IPS-11a (cell line): ENCODE results near the gene ABCA4.

Experiments used
- H3K4me3 ChIP-seq: one replicate; pipeline ENCODE4 v1.5.1; 2013; ENCODE audit warnings: low read depth, low read length, control low read depth

ABCA4 gene

GRCh38 chr1:94105581-94105952 lies 15.4 kb downstream of the ABCA4 start:
- no peak overlapping the region for H3K4me3 ChIP-seq

GRCh38 chr1:94104776-94105580 lies 16.0 kb downstream of the ABCA4 start:
- no peak overlapping the region for H3K4me3 ChIP-seq

GRCh38 chr1:94104127-94104684 lies 16.7 kb downstream of the ABCA4 start:
- H3K4me3 ChIP-seq, result no peak overlapping the region

- H3K4me3 ChIP-seq, result no peak overlapping the region
These were observed 17.3 kb downstream of the ABCA4 start for GRCh38 chr1:94103608-94104007.

- H3K4me3 ChIP-seq, result no peak overlapping the region
These were observed 19.1 kb downstream of the ABCA4 start for GRCh38 chr1:94101613-94102525.

GRCh38 chr1:94100785-94101612 lies 19.9 kb downstream of the ABCA4 start:
- no peak overlapping the region for H3K4me3 ChIP-seq

- no peak overlapping the region for H3K4me3 ChIP-seq
These were observed 20.7 kb downstream of the ABCA4 start for GRCh38 chr1:94100129-94100784.

GRCh38 chr1:94099303-94099702 lies 21.6 kb downstream of the ABCA4 start:
- no peak overlapping the region for H3K4me3 ChIP-seq

- H3K4me3 ChIP-seq, result no peak overlapping the region
These were observed 22.3 kb downstream of the ABCA4 start for GRCh38 chr1:94098585-94099111.

GRCh38 chr1:94096797-94097549 lies 24.0 kb downstream of the ABCA4 start:
- H3K4me3 ChIP-seq, result no peak overlapping the region

- H3K4me3 ChIP-seq, result no peak overlapping the region
These were observed 25.0 kb downstream of the ABCA4 start for GRCh38 chr1:94095744-94096469.

- H3K4me3 ChIP-seq, result no peak overlapping the region
These were observed 25.8 kb downstream of the ABCA4 start for GRCh38 chr1:94095112-94095637.

GRCh38 chr1:94094469-94095111 lies 26.4 kb downstream of the ABCA4 start:
- no peak overlapping the region for H3K4me3 ChIP-seq

- H3K4me3 ChIP-seq, result no peak overlapping the region
These were observed 27.0 kb downstream of the ABCA4 start for GRCh38 chr1:94093996-94094395.

- no peak overlapping the region for H3K4me3 ChIP-seq
These were observed 27.6 kb downstream of the ABCA4 start for GRCh38 chr1:94093396-94093795.

- H3K4me3 ChIP-seq, result no peak overlapping the region
These were observed 28.7 kb downstream of the ABCA4 start for GRCh38 chr1:94092210-94092613.

GRCh38 chr1:94090761-94091160 lies 30.2 kb downstream of the ABCA4 start:
- no peak overlapping the region for H3K4me3 ChIP-seq

GRCh38 chr1:94087193-94087592 lies 33.8 kb downstream of the ABCA4 start:
- H3K4me3 ChIP-seq, result no peak overlapping the region
